NCI-H128 (cell line): ENCODE measurements around the gene SYCP2L.
"Not testable (repeated sequence)": the region's sequence is repeated elsewhere in the genome, so short reads cannot be mapped to it uniquely, and the experiment has no call there.

Experiments used
- DNase-seq: peaks from one replicate; lab custom pipeline; 2025; ENCODE audit not compliant: unreplicated experiment; lab: John Stamatoyannopoulos, UW

Gene SYCP2L

DNA sequence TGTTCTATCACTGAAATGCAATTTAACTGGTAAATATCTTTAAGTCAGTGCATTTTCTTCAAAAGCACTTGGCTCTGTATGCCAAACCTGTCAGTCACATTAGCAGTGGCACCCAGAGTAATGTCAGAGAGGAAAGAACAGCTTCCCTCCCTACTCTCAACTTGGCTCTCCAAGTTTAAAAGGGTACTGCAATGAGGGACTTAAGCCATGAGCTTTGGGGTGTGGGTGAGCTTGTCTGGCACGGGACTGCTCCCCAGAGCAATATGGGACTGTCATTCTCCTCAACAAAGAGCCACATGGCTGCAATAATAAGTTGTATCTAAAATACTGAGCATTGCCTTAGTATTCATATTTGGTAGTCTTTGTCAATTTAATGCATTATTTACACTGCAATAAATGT, 9.0 kb upstream of the SYCP2L start:
- DNase-seq: no peak

DNA sequence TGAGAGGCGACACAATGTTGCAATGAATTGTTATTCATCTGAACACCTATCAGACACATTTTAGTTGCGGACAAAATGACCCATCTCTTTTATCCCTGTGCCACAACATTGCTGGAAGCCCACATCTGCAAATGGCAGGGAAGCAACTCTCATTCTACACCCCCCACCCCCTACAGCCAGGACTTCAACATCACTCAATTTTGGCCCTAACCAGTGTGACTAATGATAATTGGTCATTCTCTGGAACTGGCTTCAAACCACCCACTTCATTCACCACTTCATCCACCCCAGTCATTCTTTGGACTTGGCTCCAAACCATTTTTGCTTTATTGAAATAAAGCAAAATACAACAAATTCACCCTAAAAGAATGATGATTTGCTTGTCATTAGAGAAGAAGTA, 6.5 kb upstream of the SYCP2L start:
- no peak for DNase-seq

DNA sequence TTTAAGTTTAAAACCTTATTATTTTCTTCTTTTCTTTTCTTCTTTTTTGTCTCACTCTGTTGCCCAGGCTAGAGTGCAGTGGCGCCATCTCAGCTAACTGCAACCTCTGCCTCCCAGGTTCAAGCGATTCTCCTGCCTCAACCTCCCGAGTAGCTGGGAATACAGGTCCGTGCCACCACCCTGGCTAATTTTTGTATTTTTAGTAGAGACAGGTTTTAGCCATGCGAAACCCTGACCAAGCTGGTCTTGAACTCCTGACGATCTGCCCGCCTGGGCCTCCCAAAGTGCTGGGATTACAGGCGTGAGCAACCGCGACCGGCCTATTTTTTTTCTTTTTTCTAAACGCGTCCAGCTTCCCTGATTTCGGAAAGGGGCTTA, 4.6 kb upstream of the SYCP2L start:
- DNase-seq: not testable (repeated sequence)

DNA sequence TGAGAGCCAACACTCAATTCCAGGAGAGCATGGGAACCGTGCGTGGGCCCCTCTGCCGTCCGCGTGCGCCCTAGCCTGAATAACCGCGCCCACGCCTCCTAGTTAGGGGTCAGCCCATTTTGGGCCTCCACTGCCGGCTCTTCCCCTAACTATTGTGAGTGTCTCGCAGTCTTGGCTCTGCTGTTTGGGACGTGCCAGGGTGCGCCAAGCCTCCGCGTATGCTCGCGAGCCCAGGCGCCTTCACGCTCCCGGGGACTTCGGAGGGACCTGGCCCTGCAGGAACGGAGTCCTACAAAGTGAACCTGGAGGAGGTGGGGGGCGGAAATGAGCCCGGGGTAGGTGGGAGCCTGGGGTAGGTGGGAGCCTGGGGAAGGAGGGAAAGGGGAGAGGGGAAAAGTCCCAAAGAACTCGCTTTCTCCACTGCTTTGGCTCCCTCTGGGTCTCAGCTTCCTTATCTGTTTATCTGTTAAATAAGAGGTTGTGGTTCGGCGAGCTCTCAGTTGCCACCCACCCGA, 4.1 kb upstream of the SYCP2L start:
- DNase-seq: no peak

DNA sequence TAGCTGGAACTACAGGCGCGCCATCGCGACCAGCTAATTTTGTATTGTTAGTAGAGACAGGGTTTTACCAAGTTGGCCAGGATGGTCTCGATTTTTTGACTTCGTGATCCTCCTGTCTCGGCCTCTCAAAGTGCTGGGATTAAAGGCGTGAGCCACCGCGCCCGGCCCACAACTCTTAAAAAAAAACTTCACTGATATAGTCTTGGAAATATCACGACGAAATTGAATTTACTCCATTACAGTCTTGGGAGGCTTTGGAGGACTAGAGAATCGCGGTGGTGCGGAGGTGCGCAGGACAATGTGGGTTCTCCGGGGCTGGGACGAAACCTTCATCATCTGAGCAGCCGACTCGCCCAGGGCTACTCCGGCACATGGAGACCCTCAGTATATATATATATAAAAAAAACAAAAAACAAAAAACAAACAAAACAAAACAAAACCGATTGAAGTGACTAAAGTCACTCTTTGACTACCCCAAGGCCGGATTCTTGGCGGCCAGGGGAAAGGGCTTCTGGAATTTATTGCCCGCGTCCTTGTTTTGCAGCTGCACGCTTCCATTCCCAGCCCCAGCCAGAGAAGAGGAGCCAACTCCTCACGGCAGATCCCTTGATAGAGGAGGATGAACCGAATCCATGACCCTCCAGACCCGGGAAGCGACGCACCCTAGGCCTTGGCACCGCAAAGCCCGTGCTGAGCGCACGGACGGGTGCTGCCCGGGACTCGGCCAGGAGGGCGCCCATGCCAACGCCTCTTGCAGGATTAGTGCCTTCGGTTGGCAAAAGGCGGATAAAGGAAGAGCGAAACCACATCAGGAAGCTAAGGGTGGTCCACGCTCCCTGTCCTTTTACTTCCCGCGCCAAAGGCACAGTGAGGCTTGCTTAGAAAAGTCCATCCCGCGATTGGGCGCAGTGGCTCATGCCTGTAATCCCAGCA, 3.3 kb upstream of the SYCP2L start:
- DNase-seq: no peak

DNA sequence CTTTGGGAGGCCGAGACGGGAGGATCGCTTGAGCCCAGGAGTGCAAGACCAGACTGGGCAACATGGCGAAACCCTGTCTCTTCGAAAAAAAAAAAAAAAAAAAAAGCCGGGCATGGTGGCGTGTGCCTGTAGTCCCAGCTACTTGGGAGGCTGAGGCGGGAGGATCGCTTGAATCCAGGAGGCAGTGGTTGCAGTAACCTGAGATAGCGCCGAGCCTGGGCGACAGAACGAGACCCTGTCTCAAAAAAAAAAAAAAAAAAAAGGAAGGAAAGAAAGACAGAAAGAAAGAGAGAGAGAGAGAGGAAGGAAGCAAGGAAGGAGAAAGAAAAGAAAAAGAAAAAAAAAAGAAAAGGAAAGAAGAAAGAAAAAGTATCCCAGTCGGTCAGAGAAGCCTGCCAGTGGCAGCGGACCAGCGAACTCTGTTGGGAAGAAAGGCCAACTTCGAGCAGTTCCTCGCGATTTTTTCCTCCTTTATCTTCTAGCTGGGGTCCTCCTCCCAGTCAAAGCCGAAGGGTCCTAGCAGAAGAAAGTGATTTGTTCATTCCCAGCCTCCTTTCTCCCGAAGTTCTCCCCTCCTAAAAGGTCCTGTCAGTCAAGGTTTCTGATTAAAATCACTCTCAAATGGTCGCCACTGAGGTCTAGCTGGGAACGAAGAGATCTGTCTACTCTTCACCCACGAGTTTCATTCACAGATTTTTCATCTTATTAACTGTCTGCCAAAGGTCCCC, 2.4 kb upstream of the SYCP2L start:
- DNase-seq: no peak

DNA sequence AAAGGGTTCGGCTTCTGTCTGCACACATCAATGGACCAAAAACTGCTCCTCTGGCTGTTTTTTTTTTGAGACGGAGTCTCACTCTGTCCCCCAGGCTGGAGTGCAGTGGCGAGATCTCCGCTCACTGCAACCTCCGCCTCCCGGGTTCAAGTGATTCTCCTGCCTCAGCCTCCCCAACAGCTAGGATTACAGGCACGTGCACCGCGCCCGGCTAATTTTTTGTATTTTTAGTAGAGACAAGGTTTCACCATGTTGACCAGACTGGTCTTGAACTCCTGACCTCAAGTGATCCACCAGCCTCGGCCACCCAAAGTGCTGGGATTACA, 524 bp upstream of the SYCP2L start:
- not testable (repeated sequence) for DNase-seq

DNA sequence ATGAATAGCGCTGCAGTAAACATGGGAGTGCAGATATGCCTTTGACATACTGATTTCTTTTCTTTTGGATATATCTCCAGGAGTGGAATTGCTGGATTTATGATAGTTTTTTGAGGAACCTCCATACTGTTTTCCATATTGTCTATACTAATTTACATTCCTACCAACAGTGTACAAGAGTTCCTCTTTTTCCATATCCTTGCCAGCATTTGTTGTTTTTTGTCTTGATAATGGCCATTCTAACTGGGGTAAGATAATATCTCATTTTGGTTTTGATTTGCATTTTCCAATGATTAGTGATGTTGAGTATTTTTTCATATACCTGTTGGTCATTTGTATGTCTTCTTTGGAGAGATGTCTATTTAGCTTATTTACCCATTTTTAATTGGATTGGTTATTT, 3.3 kb downstream of the SYCP2L start:
- no peak for DNase-seq

DNA sequence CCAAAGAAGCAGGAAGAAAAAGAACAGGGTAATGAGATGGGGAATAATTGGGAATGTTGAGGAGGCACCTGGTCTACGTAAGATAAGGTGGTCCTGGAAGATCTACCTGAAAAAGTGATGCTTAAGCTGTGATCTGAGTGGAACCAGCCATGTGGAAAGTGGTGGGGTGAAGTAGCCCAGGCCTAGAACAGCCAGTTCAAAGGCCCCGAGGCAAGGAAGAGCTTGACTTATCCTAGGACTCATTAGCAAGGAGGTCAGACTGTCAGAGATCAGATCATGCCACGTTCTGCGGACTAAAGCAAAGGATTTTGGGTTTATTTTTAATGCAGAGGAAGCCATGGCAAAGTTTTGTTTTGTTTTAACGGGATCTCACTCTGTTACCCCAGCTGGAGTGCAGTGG, 5.1 kb downstream of the SYCP2L start:
- DNase-seq: no peak

DNA sequence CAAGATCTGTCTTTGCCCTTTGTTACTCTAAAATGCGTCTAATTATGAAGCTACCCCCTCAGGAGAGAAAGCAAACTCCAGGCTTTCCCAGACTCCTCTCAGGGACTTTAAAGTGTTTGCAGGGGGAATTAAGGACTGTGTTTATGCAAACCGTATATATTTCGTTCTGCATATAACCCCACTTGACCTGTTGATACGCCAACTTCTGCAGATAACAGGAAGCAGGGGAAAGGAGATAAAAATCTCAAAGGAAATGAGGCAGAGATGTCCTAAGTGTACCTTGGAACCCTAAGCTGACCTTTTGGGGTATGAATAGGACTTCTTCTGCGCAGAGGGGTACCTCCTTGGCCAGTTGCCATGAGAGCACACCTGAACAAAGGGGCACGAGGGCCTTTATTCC, 8.1 kb downstream of the SYCP2L start:
- DNase-seq: no peak

DNA sequence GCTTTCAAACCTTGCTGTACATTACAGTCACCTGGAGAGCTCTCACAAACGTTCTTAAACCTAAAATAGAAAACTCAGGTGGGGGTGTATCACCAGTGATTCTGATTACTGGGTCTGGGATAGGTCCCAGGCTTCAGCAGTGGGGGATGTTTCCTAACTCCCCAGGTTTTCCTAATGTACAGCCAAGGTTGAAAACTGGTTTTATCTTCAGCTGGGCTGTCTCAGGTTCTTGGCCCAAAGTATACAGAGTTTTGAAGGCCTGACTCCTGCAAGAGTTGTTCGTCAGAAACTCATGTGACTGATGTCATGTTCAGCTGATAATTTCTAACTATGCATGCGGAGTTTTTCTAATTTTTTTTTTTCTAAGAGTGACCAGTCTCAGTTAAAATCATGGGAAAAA, 9.8 kb downstream of the SYCP2L start:
- no peak for DNase-seq

DNA sequence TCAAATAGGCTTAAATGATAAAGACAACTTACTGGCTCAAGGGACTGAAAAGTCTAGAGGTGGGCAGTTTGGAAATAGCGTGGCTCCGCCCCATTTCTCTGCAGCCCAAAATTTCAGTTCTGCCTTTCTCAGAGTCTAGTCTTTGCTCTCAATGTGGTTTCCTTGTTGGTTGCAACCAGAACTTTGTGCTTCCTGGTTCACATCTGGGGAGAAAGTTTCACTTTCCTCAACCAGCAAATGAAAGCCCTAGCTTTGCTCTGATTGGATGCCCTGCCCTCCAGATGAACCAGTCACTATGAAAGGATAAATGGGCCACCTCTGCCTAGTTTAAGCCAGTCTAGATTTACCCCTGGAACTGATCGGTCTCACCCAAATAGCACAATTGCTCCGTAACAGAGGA, 14.9 kb downstream of the SYCP2L start:
- DNase-seq: no peak

DNA sequence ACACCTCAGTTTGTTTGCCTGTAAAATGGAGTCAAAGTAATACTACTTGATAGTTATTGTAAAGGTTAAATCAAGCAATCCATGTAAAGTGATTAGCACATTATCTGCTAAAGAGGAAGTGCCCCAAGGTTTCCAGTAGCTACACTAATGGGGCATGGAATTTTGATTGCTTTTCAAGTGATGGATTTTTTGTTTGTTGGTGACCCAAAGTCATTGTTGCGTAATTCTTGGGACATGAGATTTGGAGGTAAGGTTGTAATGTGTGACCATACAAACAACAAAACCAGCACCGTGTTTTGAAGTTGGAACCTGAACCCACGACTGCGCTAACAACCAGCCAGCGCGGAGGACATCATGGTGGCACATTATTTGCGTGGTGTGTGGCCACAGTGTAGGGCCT, 17.2 kb downstream of the SYCP2L start:
- DNase-seq: no peak

DNA sequence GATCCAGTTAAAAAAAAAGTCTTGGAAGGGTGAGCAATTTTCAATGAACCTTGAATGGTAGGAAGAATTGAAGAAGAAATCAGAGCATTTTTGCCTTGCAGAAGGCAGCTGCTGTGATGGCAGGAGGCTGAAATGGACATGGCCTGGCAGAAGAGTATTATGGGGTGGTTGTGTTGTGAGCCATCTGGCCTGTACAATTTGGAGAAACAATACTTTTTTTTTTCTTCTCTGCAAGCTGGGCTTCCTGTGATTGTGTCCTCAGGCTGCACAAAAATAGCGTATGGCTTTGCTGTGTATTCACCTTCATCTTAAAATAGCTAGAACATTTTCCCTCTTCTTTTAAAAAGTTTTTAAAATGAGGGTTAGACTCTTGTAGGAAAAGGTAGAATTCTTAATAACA, 21.4 kb downstream of the SYCP2L start:
- DNase-seq: no peak

DNA sequence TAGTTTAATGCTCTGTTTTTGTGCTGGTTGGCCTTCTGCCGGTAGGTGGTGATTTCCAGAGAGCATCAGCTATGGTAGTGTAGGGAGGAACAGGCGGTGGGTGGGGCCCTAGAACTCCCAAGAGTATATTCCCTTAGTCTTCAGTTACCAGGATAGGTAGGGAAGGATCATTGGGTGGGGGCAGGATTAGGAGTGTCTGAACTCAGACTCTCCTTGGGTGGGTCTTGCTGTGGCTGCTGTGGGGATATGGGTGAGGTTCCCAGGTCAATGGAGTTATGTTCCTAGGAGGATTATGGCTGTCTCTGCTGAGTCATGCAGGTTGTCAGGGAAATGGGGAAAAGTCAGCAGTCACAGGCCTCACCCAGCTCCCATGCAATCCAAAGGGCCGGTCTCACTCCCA, 32.7 kb downstream of the SYCP2L start:
- DNase-seq: not testable (repeated sequence)

DNA sequence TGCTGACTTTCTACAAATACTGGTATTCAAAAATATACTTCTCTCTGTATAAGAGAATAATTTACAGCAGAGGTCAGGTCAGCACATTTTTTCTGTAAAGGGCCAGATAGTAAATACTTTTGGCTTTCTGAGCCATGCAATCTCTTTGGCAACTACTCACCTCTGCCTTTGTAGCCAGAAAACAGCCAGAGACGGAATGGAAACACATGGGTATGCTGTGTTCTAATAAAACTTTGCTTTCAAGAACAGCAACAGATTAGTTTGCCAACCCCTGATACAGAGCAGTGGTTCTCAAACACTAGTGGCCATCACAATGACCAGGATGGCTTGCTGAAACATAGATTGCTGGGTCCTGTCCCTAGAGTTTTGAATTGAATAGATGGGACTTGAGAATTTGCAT, 46.3 kb downstream of the SYCP2L start:
- no peak for DNase-seq

DNA sequence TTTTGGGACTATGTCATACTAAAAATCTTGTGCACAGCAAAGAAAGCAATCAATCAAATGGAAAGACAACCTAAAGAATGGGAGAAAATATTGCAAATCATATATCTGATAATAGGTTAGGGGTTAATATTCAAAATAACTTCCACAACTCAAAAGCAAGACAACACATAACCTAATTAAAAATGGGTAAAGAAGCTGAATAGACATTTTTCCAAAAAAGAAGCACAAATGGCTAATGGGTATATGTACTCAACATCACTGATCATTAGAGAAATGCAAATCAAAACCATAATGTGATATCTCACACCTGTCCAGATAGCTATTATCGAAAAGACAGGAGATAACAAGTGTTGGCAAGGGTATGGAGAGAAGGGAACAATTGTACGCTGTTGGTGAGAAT, 53.0 kb downstream of the SYCP2L start:
- DNase-seq: no peak

DNA sequence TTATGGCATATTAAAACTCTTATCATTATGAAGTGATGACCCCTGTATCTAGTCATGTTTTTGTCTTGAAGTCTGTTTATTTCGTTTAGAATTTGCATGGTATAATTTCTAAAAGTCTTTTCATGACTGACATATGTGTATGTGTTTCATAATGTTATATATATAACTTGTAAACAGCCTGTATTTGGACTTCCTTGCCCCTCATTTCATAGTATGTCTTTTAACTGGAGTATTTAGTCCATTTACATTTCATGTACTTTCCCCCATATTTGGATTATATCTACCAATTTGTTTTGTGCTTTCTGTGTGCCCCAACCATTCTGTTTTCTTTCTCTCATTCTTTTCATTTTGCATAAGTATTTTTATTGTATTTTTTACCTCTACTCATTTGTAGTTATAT, 59.0 kb downstream of the SYCP2L start:
- DNase-seq: no peak

DNA sequence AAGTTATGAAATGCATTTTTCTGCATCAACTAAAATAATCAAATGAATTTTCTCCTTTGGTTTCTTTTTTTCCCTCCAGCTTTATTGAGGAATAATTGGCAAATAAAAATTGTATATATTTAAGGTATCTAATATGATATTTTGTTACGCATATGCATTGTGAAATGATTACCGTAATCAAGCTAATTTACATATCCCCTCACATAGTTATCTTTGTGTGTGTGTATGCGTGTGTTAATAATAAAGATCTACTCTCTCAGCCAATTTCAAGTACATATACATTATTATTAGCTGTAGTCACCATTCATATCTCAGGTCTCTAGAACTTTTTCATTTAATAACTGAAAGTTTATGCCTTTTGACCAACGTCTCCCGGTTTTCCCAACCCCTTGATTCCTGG, 61.1 kb downstream of the SYCP2L start:
- no peak for DNase-seq

DNA sequence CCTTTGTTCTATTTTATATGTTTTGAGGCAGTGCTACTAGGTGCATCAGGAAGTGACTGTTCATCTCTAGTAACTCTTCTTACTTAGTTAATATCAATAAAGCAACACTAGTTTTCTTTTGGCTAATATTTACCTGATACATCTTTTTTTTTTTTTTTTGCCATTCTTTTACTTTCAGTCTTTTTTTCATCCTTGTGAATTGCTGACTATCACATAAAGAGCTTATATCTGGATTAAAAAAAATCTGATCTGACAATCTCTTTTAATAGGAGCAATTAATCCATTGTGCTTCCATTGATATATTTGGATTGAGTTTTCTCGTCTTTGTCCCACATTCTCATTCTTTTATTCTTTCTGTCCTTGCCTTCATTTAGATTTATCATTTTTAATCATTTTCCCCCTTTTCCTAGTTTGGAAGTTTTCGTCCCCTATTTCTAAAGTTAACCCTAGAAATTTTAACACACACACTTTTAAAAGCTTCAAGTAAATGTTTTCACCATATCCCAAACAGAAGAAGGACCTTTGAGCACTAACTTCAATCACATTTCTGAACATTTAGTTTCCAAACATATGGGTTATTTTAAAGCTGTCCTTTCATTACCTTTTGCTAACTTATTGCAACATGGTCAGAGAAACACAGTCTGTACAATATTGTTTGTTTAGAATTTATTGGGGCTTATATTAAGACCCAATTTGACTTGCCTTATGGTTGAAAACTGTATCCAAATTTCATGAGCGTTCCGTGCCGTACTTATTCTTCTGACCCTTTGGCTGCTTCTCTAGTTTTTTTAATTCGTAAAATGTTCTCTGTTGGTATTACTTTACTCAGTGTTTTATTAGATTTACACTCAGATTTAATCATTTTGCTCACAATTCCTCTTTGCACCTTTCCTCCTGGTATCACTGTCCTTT, 63.0 kb downstream of the SYCP2L start:
- no peak for DNase-seq

DNA sequence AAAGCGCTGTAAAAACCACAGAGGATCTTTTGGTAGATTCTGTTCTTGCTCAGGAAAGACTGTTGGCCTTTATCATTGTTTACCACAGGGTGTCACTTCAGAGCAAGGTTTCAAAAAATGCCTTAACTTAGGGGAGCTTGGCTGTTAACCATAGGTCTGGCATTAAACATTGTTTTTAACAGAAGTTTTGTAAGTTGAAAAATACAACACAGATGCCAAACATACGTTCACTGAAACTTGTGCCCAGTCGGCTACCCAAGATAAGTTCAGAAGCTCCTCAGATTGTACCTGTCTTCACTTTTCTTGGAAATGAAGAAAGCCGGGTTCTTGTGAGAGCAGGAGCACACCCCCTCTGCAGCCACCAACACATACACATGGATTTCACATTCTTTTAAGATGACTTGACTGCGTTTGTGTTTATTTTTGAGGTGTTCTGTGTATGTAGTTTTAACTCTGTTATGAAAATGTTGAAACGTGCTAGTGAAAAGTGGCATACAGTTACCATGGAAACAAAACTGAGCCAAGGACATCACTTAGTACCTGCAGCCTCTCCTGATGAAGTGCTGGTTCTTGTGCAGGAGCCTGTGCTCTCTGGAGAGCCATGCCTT, 64.9 kb downstream of the SYCP2L start:
- DNase-seq: no peak
